AG04449 (cell line): ENCODE data around the gene CLDN6.

Experiments used
- CTCF ChIA-PET: fragments of 350-600 bp; formaldehyde crosslinking; extraction: SDS; loops from one replicate; lab custom pipeline; 2021; ENCODE audit warnings: antibody characterized with exemption; lab: Yijun Ruan, JAX
- POLR2A ChIA-PET: fragments of 400-600, 350-600 bp; formaldehyde crosslinking; extraction: SDS; loops from one replicate; lab custom pipeline; 2020; ENCODE audit warnings: antibody characterized with exemption, inconsistent platforms; lab: Yijun Ruan, JAX
- DNase-seq: peaks from one replicate; pipeline ENCODE4 v3.0.0-alpha.2; 2010; ENCODE audit warnings: low read depth, low spot score
- H3K4me3 ChIP-seq: 2 replicates; pipeline ENCODE4 v1.5.1; 2011; ENCODE audit warnings: low read depth, mild to moderate bottlenecking, control low read depth, low read length
- TF ChIP-seq, protein P1 (sequence below): IDR thresholded peaks from one replicate; pipeline ENCODE4 v1.5.1; 2011; ENCODE audit warnings: mild to moderate bottlenecking, moderate library complexity, low read length, control low read depth, inconsistent platforms; ENCODE audit not compliant: insufficient read depth; ENCODE audit errors: missing control alignments

The CLDN6 gene

DNA sequence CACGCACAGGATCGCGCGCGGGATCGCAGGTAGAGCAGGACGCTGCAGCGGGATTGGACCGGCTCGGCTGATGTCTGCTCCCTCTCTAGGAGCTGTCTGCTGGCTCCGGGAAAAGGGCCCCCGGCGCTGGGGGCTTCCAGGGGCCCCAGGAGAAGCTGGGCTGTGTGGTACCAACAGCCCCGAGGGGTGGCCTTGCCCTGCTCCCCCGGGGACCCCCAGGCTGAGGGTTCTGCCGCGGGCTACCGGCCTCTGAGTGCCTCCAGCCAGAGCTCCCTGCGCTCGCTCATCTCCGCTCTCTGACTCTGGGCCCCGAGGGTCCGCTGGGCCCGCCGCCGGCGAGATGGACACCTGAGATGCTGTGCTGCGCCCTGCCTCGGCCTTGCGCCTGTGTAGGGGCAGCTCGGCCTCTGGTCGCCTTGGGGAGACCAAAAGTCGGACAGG, 50.2 kb downstream of the CLDN6 start:
- CTCF ChIA-PET, result interaction anchor here (0.8 to 0.9 kb wide), 3 partner anchors 9 to 129 kb away, joined by 3 read pairs; no protein-coding TSS in a partner anchor
- POLR2A ChIA-PET, result no interaction called here
- no peak for DNase-seq
- no peak overlapping the region for H3K4me3 ChIP-seq
- TF ChIP-seq, protein P1, sequence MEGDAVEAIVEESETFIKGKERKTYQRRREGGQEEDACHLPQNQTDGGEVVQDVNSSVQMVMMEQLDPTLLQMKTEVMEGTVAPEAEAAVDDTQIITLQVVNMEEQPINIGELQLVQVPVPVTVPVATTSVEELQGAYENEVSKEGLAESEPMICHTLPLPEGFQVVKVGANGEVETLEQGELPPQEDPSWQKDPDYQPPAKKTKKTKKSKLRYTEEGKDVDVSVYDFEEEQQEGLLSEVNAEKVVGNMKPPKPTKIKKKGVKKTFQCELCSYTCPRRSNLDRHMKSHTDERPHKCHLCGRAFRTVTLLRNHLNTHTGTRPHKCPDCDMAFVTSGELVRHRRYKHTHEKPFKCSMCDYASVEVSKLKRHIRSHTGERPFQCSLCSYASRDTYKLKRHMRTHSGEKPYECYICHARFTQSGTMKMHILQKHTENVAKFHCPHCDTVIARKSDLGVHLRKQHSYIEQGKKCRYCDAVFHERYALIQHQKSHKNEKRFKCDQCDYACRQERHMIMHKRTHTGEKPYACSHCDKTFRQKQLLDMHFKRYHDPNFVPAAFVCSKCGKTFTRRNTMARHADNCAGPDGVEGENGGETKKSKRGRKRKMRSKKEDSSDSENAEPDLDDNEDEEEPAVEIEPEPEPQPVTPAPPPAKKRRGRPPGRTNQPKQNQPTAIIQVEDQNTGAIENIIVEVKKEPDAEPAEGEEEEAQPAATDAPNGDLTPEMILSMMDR, result no peak

- ChIA-PET CTCF (interaction anchor here (0.8 to 0.9 kb wide), 3 partner anchors 8 to 128 kb away, joined by 3 read pairs; no protein-coding TSS in a partner anchor), POLR2A (no interaction called here)
- TF ChIP-seq, protein P1, result no peak
- H3K4me3 ChIP-seq, result no peak overlapping the region
- DNase-seq, result no peak
These were observed 50.8 kb downstream of the CLDN6 start for GRCh38 chr16:2967211-2967631.

- TF ChIP-seq, protein P1, result no peak
- no peak overlapping the region for H3K4me3 ChIP-seq
- POLR2A ChIA-PET, result no interaction called here
- CTCF ChIA-PET, result no interaction called here
- no peak for DNase-seq
These were observed 51.2 kb downstream of the CLDN6 start for GRCh38 chr16:2966808-2967191.

- CTCF ChIA-PET, result no interaction called here
- H3K4me3 ChIP-seq, result no peak overlapping the region
- DNase-seq, result no peak
- TF ChIP-seq, protein P1, result no peak
- POLR2A ChIA-PET, result no interaction called here
These were observed 51.8 kb downstream of the CLDN6 start for GRCh38 chr16:2966043-2966807.
